Measurements from ENCODE around the gene SHISAL1. TPM values are rescaled to one million over a fixed set of nuclear protein-coding genes. Genes with fewer than 3 reads are reported as not detected.

SHISAL1 gene
- total RNA-seq, 1 donor from 2014 or later: 3.2 TPM

DNA sequence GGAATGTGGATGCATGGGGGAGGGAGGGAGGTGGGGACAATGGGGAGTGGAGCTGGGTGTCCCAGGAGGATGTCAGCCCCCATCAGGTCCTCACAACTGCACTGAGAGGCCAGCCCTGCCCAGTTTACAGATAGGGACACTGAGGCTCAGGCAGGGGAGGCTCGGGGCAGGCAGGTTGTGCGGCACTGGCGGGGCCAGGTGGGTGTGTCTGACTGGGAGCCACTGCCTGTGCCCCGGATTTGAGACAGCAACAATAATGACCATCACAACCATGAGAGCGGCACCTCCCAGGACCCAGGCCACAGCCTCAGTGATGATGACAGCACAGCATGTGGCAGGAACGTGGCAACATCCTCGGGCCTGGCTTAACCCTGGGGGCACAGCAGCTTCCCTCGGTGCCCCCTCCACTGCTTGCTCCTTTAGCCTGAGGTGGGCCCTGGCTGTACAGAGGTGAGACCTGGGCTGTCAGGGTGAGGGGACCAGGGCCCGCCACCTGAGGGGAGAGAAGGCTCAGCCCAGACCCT, 32.0 kb downstream of the SHISAL1 start:
- no peak overlapping the region for H3K4me3 Mint-ChIP-seq (ENCODE audit: unreplicated experiment)
- H3K27me3 Mint-ChIP-seq (ENCODE audit: unreplicated experiment): peaks cover 7% of the 10 kb centered on the region
- peaks cover 3% of the 10 kb centered on the region for H3K4me1 Mint-ChIP-seq (ENCODE audit: low read depth, unreplicated experiment)
- TF ChIP-seq, protein P1, sequence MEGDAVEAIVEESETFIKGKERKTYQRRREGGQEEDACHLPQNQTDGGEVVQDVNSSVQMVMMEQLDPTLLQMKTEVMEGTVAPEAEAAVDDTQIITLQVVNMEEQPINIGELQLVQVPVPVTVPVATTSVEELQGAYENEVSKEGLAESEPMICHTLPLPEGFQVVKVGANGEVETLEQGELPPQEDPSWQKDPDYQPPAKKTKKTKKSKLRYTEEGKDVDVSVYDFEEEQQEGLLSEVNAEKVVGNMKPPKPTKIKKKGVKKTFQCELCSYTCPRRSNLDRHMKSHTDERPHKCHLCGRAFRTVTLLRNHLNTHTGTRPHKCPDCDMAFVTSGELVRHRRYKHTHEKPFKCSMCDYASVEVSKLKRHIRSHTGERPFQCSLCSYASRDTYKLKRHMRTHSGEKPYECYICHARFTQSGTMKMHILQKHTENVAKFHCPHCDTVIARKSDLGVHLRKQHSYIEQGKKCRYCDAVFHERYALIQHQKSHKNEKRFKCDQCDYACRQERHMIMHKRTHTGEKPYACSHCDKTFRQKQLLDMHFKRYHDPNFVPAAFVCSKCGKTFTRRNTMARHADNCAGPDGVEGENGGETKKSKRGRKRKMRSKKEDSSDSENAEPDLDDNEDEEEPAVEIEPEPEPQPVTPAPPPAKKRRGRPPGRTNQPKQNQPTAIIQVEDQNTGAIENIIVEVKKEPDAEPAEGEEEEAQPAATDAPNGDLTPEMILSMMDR (IDR thresholded peaks at IDR 0.05; ENCODE audit: partially characterized antibody, unreplicated experiment): no peak
- peaks cover 10% of the 10 kb centered on the region for H3K9me3 Mint-ChIP-seq (ENCODE audit: unreplicated experiment)
- peaks cover 7% of the 10 kb centered on the region for H3K36me3 Mint-ChIP-seq (ENCODE audit: unreplicated experiment)
- no peak overlapping the region for H3K27ac Mint-ChIP-seq (ENCODE audit: unreplicated experiment)
- DNase-seq: no peak

DNA sequence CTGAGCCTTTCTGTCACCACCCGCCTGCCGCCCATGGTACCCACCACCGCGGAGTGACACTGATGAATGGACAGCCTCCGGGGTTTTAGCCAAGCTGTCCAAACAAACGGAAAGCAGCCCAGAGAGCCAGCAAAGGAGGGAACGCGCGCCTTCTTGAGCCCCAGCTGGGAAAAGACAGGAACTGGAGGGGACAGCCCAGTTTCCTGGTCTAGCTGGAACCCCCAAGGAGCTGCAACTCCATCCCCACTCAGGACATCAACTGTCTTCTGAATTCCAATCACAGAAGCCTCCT, 33.7 kb downstream of the SHISAL1 start:
- H3K4me3 Mint-ChIP-seq (ENCODE audit: unreplicated experiment): no peak overlapping the region
- H3K36me3 Mint-ChIP-seq (ENCODE audit: unreplicated experiment): no peaks in the 10 kb centered on the region
- peaks cover 8% of the 10 kb centered on the region for H3K9me3 Mint-ChIP-seq (ENCODE audit: unreplicated experiment)
- TF ChIP-seq, protein P1 (IDR thresholded peaks at IDR 0.05; ENCODE audit: partially characterized antibody, unreplicated experiment): no peak
- peaks cover 3% of the 10 kb centered on the region for H3K4me1 Mint-ChIP-seq (ENCODE audit: low read depth, unreplicated experiment)
- peaks cover 5% of the 10 kb centered on the region for H3K27me3 Mint-ChIP-seq (ENCODE audit: unreplicated experiment)
- no peak overlapping the region for H3K27ac Mint-ChIP-seq (ENCODE audit: unreplicated experiment)
- DNase-seq: no peak

DNA sequence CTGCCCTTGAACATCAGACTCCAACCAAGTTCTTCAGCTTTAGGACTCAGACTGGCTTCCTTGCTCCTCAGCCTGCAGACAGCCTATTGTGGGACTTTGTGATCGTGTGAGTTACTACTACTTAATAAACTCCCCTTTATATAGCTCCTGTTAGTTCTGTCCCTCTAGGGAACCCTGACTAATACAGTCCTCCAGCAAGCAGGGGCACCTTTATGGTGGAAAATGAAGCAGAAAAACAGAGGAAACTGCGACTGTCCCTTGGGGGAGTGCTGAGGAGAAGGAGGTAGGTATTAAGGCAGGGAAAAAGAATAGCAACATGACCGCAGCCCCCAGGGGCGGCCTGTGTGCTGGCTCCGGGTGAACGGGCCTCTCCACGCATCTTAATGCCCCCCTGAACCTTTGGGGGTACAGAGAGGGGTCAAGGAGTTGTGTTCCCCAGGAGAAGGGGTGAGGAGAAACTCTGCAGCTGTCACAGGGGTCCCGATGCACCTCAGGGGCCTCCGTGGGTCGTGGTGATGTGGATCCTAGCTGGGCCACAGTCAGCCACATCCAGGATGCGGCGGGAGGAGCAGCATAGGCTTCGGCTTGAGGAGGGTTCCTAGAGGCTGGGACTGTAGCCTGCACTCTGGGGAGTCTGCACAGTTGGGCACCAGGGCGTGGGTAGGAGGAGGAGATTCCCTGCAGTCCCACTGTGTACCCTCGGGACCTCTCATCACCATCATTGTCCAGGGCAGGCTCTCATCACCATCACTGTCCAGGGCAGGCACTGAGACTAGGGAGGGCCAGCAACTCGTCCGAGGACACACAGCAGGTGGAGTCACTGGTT, 34.3 kb downstream of the SHISAL1 start:
- Mint-ChIP-seq H3K27ac (ENCODE audit: unreplicated experiment) (no peak overlapping the region), H3K4me3 (ENCODE audit: unreplicated experiment) (no peak overlapping the region), H3K27me3 (ENCODE audit: unreplicated experiment) (peaks cover 5% of the 10 kb centered on the region), H3K36me3 (ENCODE audit: unreplicated experiment) (no peaks in the 10 kb centered on the region), H3K9me3 (ENCODE audit: unreplicated experiment) (peaks cover 8% of the 10 kb centered on the region), H3K4me1 (ENCODE audit: low read depth, unreplicated experiment) (peaks cover 3% of the 10 kb centered on the region)
- no peak for DNase-seq
- TF ChIP-seq, protein P1 (IDR thresholded peaks at IDR 0.05; ENCODE audit: partially characterized antibody, unreplicated experiment): no peak

DNA sequence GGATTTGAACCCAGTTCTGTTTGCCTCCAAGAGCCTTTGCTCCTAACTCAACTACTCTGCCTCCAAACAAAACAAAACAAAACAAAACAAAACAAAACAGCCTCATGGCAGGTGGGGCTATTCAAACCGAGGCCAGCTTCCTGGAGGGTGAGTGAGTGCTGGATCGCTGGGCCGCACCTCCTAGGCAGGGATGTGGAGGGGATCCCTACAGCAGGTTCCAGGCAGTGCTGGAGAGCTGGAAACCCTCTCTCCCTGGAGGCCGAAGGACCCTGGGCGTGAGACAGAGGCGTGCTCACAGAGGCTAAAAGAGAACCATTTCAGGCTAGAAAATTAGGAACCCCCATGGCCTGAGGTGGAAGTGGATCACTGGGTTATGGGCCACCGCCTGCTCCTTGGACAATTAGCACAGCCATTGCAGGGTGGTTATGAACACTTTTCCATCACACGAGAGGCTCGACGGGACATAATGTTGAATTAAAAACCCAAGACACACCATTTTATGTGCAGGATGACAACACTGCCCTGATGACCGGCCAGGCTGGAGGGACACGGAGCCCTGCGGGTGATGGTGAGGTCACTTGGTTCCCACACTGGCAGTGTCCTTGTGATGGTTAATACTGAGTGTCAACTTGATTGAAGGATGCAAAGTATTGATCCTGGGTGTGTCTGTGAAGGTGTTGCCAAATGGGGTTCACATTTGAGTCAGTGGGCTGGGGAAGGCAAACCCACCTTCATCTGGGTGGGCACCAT, 35.2 kb downstream of the SHISAL1 start:
- Mint-ChIP-seq H3K9me3 (ENCODE audit: unreplicated experiment) (peaks cover 8% of the 10 kb centered on the region), H3K4me1 (ENCODE audit: low read depth, unreplicated experiment) (peaks cover 6% of the 10 kb centered on the region), H3K36me3 (ENCODE audit: unreplicated experiment) (no peaks in the 10 kb centered on the region), H3K27me3 (ENCODE audit: unreplicated experiment) (peaks cover 5% of the 10 kb centered on the region), H3K27ac (ENCODE audit: unreplicated experiment) (no peak overlapping the region), H3K4me3 (ENCODE audit: unreplicated experiment) (no peak overlapping the region)
- TF ChIP-seq, protein P1 (IDR thresholded peaks at IDR 0.05; ENCODE audit: partially characterized antibody, unreplicated experiment): no peak
- DNase-seq: no peak

All from glutamatergic neuron (in vitro differentiated cells).